HepG2 (cell line): Measurements from ENCODE around the gene TMEM184B. TPM values are rescaled to one million over a fixed set of nuclear protein-coding genes. Genes with fewer than 3 reads are reported as not detected.

Experiments
- DPF2 ChIP-seq: sonication (generic); formaldehyde crosslinking; IDR thresholded peaks from 2 replicates; pipeline ENCODE4 v1.4.0; 2020; ENCODE audit warnings: mild to moderate bottlenecking, low read depth, missing genetic modification reagents, borderline replicate concordance
- GATAD2A ChIP-seq: IDR thresholded peaks from 2 replicates; pipeline ENCODE4 v1.6.1; 2016
- GTF2F1 ChIP-seq: fragments of 150-350 bp; IDR thresholded peaks from 2 replicates; pipeline ENCODE4 v1.6.1; 2014; ENCODE audit warnings: low read length
- HIVEP1 ChIP-seq: sonication (generic); formaldehyde crosslinking; IDR thresholded peaks from 2 replicates; pipeline ENCODE4 v1.4.0; 2020; ENCODE audit warnings: mild to moderate bottlenecking, missing genetic modification reagents
- HMGXB3 ChIP-seq: sonication (generic); formaldehyde crosslinking; IDR thresholded peaks from 2 replicates; pipeline ENCODE4 v1.4.0; 2020; ENCODE audit warnings: missing genetic modification reagents, borderline replicate concordance
- MYNN ChIP-seq: sonication (generic); formaldehyde crosslinking; IDR thresholded peaks from 2 replicates; pipeline ENCODE4 v1.4.0; 2020; ENCODE audit warnings: mild to moderate bottlenecking, low read depth, missing genetic modification reagents
- MZF1 ChIP-seq: sonication (generic); formaldehyde crosslinking; IDR thresholded peaks from 2 replicates; pipeline ENCODE4 v1.8.1; 2023; ENCODE audit warnings: mild to moderate bottlenecking, missing genetic modification reagents, borderline replicate concordance
- NR0B2 ChIP-seq: sonication (generic); formaldehyde crosslinking; IDR thresholded peaks from 2 replicates; pipeline ENCODE4 v1.4.0; 2020; ENCODE audit warnings: mild to moderate bottlenecking, missing genetic modification reagents
- PRPF4 ChIP-seq: fragments of 200-400 bp; formaldehyde crosslinking; IDR thresholded peaks from 2 replicates; pipeline ENCODE4 v1.6.1; 2016; ENCODE audit warnings: low read length, low read depth; ENCODE audit not compliant: poor library complexity, severe bottlenecking
- TBP ChIP-seq: sonication (generic); formaldehyde crosslinking; IDR thresholded peaks from 2 replicates; pipeline ENCODE4 v1.5.0; 2020; ENCODE audit warnings: missing genetic modification reagents
- THYN1 ChIP-seq: sonication (generic); formaldehyde crosslinking; IDR thresholded peaks from 2 replicates; pipeline ENCODE4 v1.8.1; 2023; ENCODE audit warnings: low read depth, mild to moderate bottlenecking, moderate library complexity, missing genetic modification reagents, borderline replicate concordance
- ZBTB10 ChIP-seq: sonication (generic); formaldehyde crosslinking; IDR thresholded peaks from 2 replicates; pipeline ENCODE4 v1.4.0; 2020; ENCODE audit warnings: missing genetic modification reagents, borderline replicate concordance
- ZKSCAN5 ChIP-seq: sonication (generic); formaldehyde crosslinking; IDR thresholded peaks from 2 replicates; pipeline ENCODE4 v1.5.1; 2020; ENCODE audit warnings: mild to moderate bottlenecking, missing genetic modification reagents
- ZNF121 ChIP-seq: sonication (generic); formaldehyde crosslinking; IDR thresholded peaks from 2 replicates; pipeline ENCODE4 v1.5.0; 2020; ENCODE audit warnings: mild to moderate bottlenecking, missing genetic modification reagents
- ZNF253 ChIP-seq: sonication (generic); formaldehyde crosslinking; IDR thresholded peaks from 2 replicates; pipeline ENCODE4 v1.8.0; 2022; ENCODE audit warnings: mild to moderate bottlenecking, missing genetic modification reagents, borderline replicate concordance
- ZNF274 ChIP-seq: sonication (generic); formaldehyde crosslinking; IDR thresholded peaks from 2 replicates; pipeline ENCODE4 v1.5.1; 2020; ENCODE audit warnings: mild to moderate bottlenecking, missing genetic modification reagents
- ZNF713 ChIP-seq: sonication (generic); formaldehyde crosslinking; IDR thresholded peaks from 2 replicates; pipeline ENCODE4 v1.4.0; 2020; ENCODE audit warnings: mild to moderate bottlenecking, missing genetic modification reagents
- ZNF761 ChIP-seq: sonication (generic); formaldehyde crosslinking; conservative IDR thresholded peaks from 2 replicates; pipeline ENCODE4 v1.4.0; 2020; ENCODE audit warnings: mild to moderate bottlenecking, missing genetic modification reagents
- ZNF792 ChIP-seq: IDR thresholded peaks from 2 replicates; pipeline ENCODE4 v1.6.1; 2016
- ZUFSP ChIP-seq: sonication (generic); formaldehyde crosslinking; IDR thresholded peaks from 2 replicates; pipeline ENCODE4 v1.9.0; 2021; ENCODE audit warnings: missing genetic modification reagents, mild to moderate bottlenecking, borderline replicate concordance
- polyA plus RNA-seq, 8 experiments: library from polyadenylated mRNA; depleted of rRNA in 3 of 8; stranded (reverse) in 7 of 8; unstranded in 1 of 8; fragments of >200 nt; fragmentation: Illumina TruSeq in 4 of 8; extraction: Trizol in 4 of 8; gene quantifications; 2 replicates each; pipeline versions ENCODE4 v1.2.1 to v1.2.3, GENCODE V29; 2011 to 2016; ENCODE audit warnings: low read depth in 4 of 8, missing spikeins in 1 of 8, mixed read lengths in 1 of 8; ENCODE audit not compliant: insufficient read depth in 1 of 8
- total RNA-seq, 5 experiments: library from RNA; depleted of rRNA; stranded (reverse); fragments of >200 nt; fragmentation: Illumina TruSeq; extraction: Trizol; gene quantifications; 2 replicates each; pipeline ENCODE4 v1.2.3, GENCODE V29; 2016; ENCODE audit warnings: low read depth in 1 of 5

The TMEM184B gene
- total and polyA plus RNA-seq, 2 of the 13 experiments (the other 11 are each of a cell fraction or from before 2014, with no cell fraction given) = 15.9 to 16.0 TPM

GRCh38 chr22:38202437-38203089 is 70.2 kb downstream of the TMEM184B start (continued):
- peak; percentile 90 for TF ChIP-seq HIVEP1 (CRISPR knock-in tag)
- TF ChIP-seq ZBTB10 (CRISPR knock-in tag) = no peak
- TF ChIP-seq ZNF121 (CRISPR knock-in tag) = peak; percentile 34; the same call in 1 of the 2 replicates
- TF ChIP-seq ZNF274 = no peak
- TF ChIP-seq MYNN = 0 out of 2 replicates have a peak, but pooled peaks have one; percentile 51
- no peak for TF ChIP-seq MZF1 (CRISPR knock-in tag)
- TF ChIP-seq HMGXB3 (CRISPR knock-in tag) = no peak
- TF ChIP-seq ZNF792 (CRISPR knock-in tag) = no peak
- TF ChIP-seq ZUFSP (CRISPR knock-in tag) = no peak
- TF ChIP-seq ZNF713 (CRISPR knock-in tag) = no peak
- no peak for TF ChIP-seq THYN1 (CRISPR knock-in tag)
- TF ChIP-seq GATAD2A (CRISPR knock-in tag) = no peak
- no peak for TF ChIP-seq ZNF761 (CRISPR knock-in tag)
- TF ChIP-seq GTF2F1 = no peak
- TF ChIP-seq NR0B2 (CRISPR knock-in tag) = no peak
- TF ChIP-seq TBP (CRISPR knock-in tag) = no peak
- TF ChIP-seq ZKSCAN5 (CRISPR knock-in tag) = no peak
- no peak for TF ChIP-seq PRPF4
- TF ChIP-seq ZNF253 (CRISPR knock-in tag) = no peak
- TF ChIP-seq DPF2 (CRISPR knock-in tag) = peak; percentile 17; the same call in 1 of the 2 replicates
